ENCODE results near the gene ANK2.

ANK2 gene

DNA sequence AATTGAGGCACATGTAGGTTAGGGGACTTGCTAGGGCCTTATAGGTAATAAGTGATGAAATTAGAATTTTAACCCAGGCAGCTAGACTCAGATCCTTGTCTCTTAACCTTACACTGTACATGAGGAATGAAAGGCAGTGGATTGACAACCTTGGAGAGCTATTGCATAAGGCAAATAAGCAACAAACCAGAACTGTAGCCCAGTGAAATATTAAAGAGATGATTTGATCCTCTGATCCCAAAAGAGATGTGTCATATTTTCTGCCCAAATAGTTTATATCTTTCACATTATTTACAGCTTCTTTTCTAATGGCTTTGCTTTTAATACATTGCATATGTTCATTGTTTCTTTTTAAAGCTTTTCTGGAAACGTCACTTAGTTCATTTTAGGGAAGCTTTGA lies 252.6 kb downstream of the ANK2 start:
- Histone ChIP-seq H3K4me3 (ENCODE audit: low read depth, low read length) (no peak overlapping the region), H3K4me1 (no peaks in the 10 kb centered on the region), H3K36me3 (no peaks in the 10 kb centered on the region), H3K9me3 (no peaks in the 10 kb centered on the region), H3K27me3 (no peaks in the 10 kb centered on the region)
- DNase-seq = no peak
- TF ChIP-seq, protein P1, sequence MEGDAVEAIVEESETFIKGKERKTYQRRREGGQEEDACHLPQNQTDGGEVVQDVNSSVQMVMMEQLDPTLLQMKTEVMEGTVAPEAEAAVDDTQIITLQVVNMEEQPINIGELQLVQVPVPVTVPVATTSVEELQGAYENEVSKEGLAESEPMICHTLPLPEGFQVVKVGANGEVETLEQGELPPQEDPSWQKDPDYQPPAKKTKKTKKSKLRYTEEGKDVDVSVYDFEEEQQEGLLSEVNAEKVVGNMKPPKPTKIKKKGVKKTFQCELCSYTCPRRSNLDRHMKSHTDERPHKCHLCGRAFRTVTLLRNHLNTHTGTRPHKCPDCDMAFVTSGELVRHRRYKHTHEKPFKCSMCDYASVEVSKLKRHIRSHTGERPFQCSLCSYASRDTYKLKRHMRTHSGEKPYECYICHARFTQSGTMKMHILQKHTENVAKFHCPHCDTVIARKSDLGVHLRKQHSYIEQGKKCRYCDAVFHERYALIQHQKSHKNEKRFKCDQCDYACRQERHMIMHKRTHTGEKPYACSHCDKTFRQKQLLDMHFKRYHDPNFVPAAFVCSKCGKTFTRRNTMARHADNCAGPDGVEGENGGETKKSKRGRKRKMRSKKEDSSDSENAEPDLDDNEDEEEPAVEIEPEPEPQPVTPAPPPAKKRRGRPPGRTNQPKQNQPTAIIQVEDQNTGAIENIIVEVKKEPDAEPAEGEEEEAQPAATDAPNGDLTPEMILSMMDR (IDR thresholded peaks at IDR 0.05; ENCODE audit: low read depth, low read length) = no peak

DNA sequence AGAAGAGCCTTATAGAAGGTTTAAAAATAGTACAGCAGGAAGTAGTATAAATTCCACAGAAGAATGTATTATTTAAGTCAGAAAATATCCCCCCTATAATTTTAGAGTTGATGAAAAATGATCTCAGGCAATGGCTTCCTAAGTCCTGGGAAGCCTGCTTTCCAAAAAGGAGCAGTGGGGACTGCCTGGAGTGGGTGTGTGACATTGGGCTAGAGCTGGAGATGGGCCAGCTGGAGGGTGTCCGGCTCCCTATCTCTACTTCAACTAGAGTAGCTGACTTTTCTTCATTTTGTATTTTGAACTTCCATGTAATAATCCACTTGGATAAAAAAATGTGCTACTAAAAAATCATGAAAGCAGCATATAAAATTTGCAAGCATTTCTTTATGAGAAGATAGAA lies 253.9 kb downstream of the ANK2 start:
- TF ChIP-seq, protein P1 (IDR thresholded peaks at IDR 0.05; ENCODE audit: low read depth, low read length) = no peak
- DNase-seq = no peak
- H3K9me3 ChIP-seq = no peaks in the 10 kb centered on the region

DNA sequence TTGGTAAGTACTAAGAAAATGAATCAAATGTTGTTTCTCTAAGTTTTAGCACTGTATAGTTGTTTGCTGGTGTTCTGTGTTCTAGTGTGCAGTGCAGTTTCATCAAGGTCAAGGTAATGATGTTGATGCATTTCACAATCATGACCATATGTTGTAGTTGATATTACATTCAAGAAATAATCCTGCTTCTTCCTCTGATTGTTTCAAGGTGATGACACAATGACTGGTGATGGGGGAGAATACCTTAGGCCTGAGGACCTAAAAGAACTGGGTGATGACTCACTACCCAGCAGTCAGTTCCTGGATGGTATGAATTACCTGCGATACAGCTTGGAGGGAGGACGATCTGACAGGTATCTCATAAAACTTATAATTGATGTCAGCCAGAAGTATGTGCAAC lies 261.6 kb downstream of the ANK2 start:
- Histone ChIP-seq H3K4me1 (no peaks in the 10 kb centered on the region), H3K9me3 (no peaks in the 10 kb centered on the region), H3K36me3 (peaks cover 7% of the 10 kb centered on the region; the same call in 1 of the 2 replicates), H3K4me3 (ENCODE audit: low read depth, low read length) (no peak overlapping the region), H3K27me3 (no peaks in the 10 kb centered on the region)
- DNase-seq = no peak
- TF ChIP-seq, protein P1 (IDR thresholded peaks at IDR 0.05; ENCODE audit: low read depth, low read length) = no peak

More for the DNA sequence above, 253.9 kb downstream of the ANK2 start:
- Histone ChIP-seq H3K4me3 (ENCODE audit: low read depth, low read length) (no peak overlapping the region), H3K27me3 (no peaks in the 10 kb centered on the region), H3K4me1 (no peaks in the 10 kb centered on the region), H3K36me3 (no peaks in the 10 kb centered on the region)

DNA sequence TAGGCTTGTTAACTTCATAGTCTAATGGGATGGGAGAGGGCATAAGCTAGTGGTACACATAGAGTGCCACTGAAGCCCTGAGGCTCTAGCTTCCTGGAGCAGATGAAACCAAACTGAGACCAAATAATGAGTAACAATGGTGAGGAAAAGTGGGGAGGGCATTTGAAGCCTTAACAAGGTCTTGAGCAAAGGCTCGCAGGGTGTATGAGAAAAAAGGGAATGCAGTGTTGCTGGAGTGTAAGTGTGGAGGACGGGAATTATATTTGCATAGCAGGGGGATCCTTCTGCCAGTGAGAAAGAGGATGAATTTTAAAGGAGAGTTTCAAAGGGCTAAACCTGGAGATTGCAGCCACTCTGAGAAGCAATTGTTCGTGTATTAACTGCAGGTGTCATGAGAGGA lies 263.1 kb downstream of the ANK2 start:
- no peak for DNase-seq
- H3K9me3 ChIP-seq = no peaks in the 10 kb centered on the region

GRCh38 chr4:113314426-113314825 lies 265.0 kb downstream of the ANK2 start:
- H3K27me3 ChIP-seq = no peaks in the 10 kb centered on the region

More for the DNA sequence above, 263.1 kb downstream of the ANK2 start:
- Histone ChIP-seq H3K4me1 (no peaks in the 10 kb centered on the region), H3K4me3 (ENCODE audit: low read depth, low read length) (no peak overlapping the region), H3K27me3 (no peaks in the 10 kb centered on the region), H3K36me3 (peaks cover 7% of the 10 kb centered on the region; the same call in 1 of the 2 replicates)
- TF ChIP-seq, protein P1 (IDR thresholded peaks at IDR 0.05; ENCODE audit: low read depth, low read length) = no peak

DNA sequence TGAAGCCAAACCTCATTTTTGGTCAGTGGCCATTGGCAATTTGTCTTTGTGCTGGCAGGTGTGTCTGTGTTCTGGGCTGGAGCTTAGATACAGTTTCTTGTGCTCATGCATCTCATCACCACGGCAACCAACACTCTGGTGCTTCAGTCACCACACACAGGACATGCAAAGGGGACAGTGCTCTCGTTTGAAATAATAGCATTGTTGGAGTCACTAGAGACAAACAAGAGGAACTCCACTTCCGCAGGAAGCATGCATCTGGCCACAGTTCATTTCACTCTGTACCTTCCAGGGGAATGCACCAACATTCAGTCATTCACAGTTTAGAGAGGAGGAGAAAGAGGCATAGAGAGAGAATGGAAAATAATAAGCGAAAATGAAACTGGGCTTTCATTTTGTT lies 267.4 kb downstream of the ANK2 start:
- Histone ChIP-seq H3K36me3 (peaks cover 4% of the 10 kb centered on the region; the same call in 1 of the 2 replicates), H3K4me1 (no peaks in the 10 kb centered on the region), H3K9me3 (no peaks in the 10 kb centered on the region), H3K4me3 (ENCODE audit: low read depth, low read length) (no peak overlapping the region), H3K27me3 (no peaks in the 10 kb centered on the region)
- DNase-seq = peak; percentile 25
- TF ChIP-seq, protein P1 (IDR thresholded peaks at IDR 0.05; ENCODE audit: low read depth, low read length) = no peak

More at GRCh38 chr4:113314426-113314825, 265.0 kb downstream of the ANK2 start:
- TF ChIP-seq, protein P1 (IDR thresholded peaks at IDR 0.05; ENCODE audit: low read depth, low read length) = no peak
- H3K9me3 ChIP-seq = no peaks in the 10 kb centered on the region
- DNase-seq = no peak
- peaks cover 7% of the 10 kb centered on the region; the same call in 1 of the 2 replicates for H3K36me3 ChIP-seq
- H3K4me3 ChIP-seq (ENCODE audit: low read depth, low read length) = no peak overlapping the region
- no peaks in the 10 kb centered on the region for H3K4me1 ChIP-seq

Data from BE2C (cell line).